ENCODE measurements around the gene SLC4A2.

The SLC4A2 gene

DNA sequence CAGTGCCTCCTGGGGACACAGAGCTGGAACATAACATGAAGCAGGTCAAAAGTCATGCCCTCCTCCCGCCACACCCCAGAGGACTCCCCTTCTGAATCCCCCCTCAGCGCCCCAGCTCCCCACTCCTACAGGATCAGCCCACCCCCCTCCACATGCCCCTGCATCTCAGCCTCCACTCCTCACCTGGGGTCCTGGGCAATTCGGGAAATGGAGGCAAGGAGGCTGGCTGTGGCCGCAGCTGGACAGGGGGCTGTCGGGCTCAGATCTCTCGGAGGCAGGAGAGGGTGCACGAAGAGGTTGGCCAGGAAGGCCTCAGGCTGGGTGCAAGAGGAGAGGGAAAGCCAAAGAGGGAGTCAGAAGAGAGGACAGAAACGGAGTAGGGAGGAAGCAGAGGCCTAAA lies 42.9 kb upstream of the SLC4A2 start:
- H3K36me3 ChIP-seq (ENCODE audit: control insufficient read depth, insufficient read depth, low read length), result no peaks in the 10 kb centered on the region
- H3K27me3 ChIP-seq (replicated peaks; ENCODE audit: control insufficient read depth, insufficient read depth, low read length), result peaks cover 2% of the 10 kb centered on the region; the same call in 1 of the 2 replicates
- no peak for DNase-seq (ENCODE audit: extremely low read depth, insufficient read length)
- TF ChIP-seq, protein P1, sequence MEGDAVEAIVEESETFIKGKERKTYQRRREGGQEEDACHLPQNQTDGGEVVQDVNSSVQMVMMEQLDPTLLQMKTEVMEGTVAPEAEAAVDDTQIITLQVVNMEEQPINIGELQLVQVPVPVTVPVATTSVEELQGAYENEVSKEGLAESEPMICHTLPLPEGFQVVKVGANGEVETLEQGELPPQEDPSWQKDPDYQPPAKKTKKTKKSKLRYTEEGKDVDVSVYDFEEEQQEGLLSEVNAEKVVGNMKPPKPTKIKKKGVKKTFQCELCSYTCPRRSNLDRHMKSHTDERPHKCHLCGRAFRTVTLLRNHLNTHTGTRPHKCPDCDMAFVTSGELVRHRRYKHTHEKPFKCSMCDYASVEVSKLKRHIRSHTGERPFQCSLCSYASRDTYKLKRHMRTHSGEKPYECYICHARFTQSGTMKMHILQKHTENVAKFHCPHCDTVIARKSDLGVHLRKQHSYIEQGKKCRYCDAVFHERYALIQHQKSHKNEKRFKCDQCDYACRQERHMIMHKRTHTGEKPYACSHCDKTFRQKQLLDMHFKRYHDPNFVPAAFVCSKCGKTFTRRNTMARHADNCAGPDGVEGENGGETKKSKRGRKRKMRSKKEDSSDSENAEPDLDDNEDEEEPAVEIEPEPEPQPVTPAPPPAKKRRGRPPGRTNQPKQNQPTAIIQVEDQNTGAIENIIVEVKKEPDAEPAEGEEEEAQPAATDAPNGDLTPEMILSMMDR (IDR thresholded peaks at IDR 0.05; ENCODE audit: insufficient read depth, low read length, poor library complexity, severe bottlenecking), result no peak
- no peak overlapping the region for H3K4me3 ChIP-seq (replicated peaks; ENCODE audit: low read depth, low read length)

DNA sequence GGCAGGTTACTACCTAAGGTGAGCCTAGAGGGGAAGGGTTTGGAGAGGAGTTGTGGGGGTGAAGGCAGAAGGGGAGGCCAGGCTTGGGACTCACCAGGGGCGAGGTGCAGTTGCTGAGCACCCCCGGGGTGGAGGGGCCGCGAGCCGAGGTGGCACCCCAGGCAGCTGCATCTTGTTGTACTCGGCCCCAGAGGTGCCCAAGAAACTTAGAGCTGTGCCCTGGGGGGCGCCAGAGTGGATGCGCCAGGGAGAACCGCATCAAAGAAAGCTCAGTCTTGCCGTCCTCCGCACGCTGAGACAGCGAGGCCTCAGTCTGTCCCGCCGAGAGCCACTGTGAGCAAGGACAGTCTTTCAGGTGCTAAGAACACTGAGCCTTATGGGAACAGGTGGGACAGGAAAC lies 42.4 kb upstream of the SLC4A2 start:
- TF ChIP-seq, protein P1 (IDR thresholded peaks at IDR 0.05; ENCODE audit: insufficient read depth, low read length, poor library complexity, severe bottlenecking), result no peak

DNA sequence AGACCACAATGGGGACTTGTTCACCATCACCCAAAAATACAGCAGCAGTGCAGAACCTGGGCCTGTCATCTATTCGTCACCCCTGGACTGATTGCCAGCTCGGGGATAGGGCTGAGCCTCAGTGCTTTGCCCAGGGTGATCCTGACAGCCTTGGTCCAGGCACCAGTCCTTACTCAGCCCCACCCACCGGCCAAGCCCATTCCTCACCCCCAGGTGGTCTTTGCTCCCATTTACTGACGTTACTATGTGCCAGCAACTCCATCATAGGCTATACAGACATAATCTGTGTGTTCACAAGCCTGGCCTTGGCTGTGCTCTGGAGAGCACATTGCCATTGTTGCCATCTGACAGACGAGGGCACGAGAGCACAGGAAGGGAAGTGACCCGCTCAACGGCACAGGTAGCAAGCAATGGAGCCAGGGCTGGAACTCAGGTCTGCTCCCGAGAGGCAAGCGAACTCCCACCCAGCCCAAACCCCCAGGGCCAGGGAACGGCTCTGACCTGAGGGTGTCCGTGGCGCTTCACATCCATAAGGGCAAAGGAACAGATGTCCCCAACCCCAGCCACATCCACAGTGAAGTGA lies 41.9 kb upstream of the SLC4A2 start:
- TF ChIP-seq, protein P1 (IDR thresholded peaks at IDR 0.05; ENCODE audit: insufficient read depth, low read length, poor library complexity, severe bottlenecking), result no peak
- no peaks in the 10 kb centered on the region for H3K36me3 ChIP-seq (ENCODE audit: control insufficient read depth, insufficient read depth, low read length)
- H3K27me3 ChIP-seq (replicated peaks; ENCODE audit: control insufficient read depth, insufficient read depth, low read length), result peaks cover 2% of the 10 kb centered on the region; the same call in 1 of the 2 replicates
- no peak overlapping the region for H3K4me3 ChIP-seq (replicated peaks; ENCODE audit: low read depth, low read length)
- DNase-seq (ENCODE audit: extremely low read depth, insufficient read length), result no peak

More for the DNA sequence above, 42.4 kb upstream of the SLC4A2 start:
- Histone ChIP-seq H3K4me3 (replicated peaks; ENCODE audit: low read depth, low read length) (no peak overlapping the region), H3K36me3 (ENCODE audit: control insufficient read depth, insufficient read depth, low read length) (no peaks in the 10 kb centered on the region), H3K27me3 (replicated peaks; ENCODE audit: control insufficient read depth, insufficient read depth, low read length) (peaks cover 2% of the 10 kb centered on the region; the same call in 1 of the 2 replicates)
- no peak for DNase-seq (ENCODE audit: extremely low read depth, insufficient read length)

DNA sequence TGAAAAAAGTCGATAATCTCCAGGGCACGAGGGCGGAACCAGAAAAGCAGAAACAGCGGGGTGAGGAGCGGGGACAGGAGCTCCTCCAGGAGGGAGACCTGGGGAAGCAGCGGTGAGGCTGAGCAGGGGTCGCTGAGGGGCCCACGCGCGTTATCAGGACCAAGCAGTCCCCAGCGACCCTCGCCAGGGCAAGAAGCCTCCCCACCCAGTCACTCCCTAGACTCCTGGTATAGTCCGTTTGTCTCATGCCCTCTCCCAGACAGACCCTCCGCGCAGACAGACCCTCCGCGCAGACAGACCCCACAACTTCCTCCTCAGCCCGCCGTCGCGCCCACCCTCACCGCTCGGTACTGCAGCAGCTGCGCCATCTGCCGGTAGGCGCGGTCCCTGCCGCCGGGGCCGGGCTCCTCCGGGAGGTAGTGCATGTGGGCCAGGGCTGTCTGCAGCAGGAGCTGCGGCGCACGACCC lies 41.4 kb upstream of the SLC4A2 start:
- Histone ChIP-seq H3K27me3 (replicated peaks; ENCODE audit: control insufficient read depth, insufficient read depth, low read length) (peaks cover 2% of the 10 kb centered on the region; the same call in 1 of the 2 replicates), H3K4me3 (replicated peaks; ENCODE audit: low read depth, low read length) (no peak overlapping the region), H3K36me3 (ENCODE audit: control insufficient read depth, insufficient read depth, low read length) (no peaks in the 10 kb centered on the region)
- DNase-seq (ENCODE audit: extremely low read depth, insufficient read length), result peak; percentile 71
- TF ChIP-seq, protein P1 (IDR thresholded peaks at IDR 0.05; ENCODE audit: insufficient read depth, low read length, poor library complexity, severe bottlenecking), result peak; percentile 97

DNA sequence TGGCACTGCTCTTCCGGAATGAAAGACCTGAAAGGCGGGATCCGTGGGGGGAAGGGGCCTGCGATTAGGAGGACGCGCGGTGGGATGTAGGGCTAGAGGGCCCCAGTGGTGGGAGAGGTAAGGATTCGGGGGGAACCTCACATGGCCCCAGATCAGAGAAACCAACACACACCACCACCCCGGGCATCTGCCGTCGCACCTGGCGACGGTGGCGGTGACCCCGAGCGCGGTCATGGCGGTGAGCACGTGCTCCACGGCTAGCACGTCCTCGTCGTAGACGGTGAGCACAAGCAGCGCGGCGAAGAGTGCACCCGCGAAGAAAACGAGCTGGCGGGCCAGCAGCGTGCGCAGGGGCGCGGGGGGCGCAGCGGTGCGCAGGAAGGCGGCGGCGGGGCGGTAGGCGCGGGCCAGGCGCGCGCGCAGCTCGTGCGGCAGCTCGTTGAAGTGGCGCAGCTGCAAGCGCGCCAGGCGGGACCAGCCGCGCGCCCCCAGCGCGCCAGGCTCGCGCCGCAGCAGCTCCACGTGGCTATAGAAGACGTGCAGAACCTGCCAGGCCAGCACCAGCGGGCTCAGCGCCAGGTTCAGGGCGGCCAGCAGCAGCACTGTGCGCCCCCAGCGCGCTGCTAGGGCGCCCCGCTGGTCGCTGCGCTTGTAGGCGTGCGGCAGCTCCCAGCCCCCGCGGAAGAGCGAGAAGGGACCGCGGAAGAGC lies 40.8 kb upstream of the SLC4A2 start:
- Histone ChIP-seq H3K4me3 (replicated peaks; ENCODE audit: low read depth, low read length) (no peak overlapping the region), H3K27me3 (replicated peaks; ENCODE audit: control insufficient read depth, insufficient read depth, low read length) (peaks cover 2% of the 10 kb centered on the region), H3K36me3 (ENCODE audit: control insufficient read depth, insufficient read depth, low read length) (no peaks in the 10 kb centered on the region)
- no peak for DNase-seq (ENCODE audit: extremely low read depth, insufficient read length)
- TF ChIP-seq, protein P1 (IDR thresholded peaks at IDR 0.05; ENCODE audit: insufficient read depth, low read length, poor library complexity, severe bottlenecking), result no peak

Data from GM06990 (cell line).